NCI-H69 (cell line): Measurements from ENCODE around the gene SORD.
"Not testable (repeated sequence)": the region's sequence is repeated elsewhere in the genome, so short reads cannot be mapped to it uniquely, and the experiment has no call there.

Experiments used
- DNase-seq: peaks from one replicate; lab custom pipeline; 2025; lab: John Stamatoyannopoulos, UW

Gene SORD

DNA sequence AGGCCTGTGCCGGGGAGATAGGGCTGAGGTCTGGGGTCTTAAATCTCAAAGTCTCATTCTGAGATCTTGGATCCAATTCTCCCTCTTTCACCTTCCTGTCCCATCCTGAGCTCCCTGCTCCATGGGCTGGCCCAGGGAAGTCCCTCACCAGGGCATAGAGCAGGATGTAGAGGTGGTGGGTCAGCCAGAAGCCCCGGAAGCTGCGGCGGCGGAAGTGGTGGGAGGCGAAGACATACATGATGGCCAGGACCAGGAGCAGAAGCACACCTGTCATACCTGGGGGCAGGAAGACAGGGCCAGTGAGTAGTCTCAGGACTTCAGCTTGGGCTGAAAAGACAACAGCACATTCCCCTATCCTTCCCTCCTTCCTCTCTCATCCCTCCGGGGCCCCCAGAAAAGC lies 74.5 kb downstream of the SORD start:
- no peak for DNase-seq

DNA sequence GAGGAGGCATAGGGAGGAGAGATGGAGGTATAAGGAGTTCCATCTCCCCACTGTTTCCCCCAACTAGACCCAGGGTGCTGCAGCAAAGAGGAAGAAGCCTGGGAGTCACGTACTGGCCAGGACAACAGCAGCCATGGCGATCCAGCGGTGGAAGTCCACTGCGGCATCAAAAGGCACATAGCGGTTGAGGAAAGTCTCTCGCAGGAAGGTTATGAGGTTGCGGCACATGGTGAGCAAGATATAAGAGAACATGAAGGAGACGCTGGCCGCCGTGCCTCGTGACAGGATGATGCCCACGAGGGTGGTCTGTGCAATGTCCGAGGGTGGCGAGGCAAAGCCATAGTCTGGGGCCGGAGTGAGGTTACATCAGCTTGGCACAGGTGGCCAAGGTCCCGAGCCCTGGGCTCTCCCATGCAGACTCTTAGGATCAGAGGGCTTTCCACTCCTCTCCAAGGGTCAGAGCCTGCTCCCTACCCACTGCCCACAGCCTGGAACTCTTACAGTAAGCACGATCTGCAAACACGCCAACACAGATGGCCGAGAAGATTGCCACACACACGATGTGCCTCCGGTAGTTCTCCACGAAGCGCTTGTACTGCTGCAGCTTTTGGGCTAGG lies 76.7 kb downstream of the SORD start:
- DNase-seq, result no peak

DNA sequence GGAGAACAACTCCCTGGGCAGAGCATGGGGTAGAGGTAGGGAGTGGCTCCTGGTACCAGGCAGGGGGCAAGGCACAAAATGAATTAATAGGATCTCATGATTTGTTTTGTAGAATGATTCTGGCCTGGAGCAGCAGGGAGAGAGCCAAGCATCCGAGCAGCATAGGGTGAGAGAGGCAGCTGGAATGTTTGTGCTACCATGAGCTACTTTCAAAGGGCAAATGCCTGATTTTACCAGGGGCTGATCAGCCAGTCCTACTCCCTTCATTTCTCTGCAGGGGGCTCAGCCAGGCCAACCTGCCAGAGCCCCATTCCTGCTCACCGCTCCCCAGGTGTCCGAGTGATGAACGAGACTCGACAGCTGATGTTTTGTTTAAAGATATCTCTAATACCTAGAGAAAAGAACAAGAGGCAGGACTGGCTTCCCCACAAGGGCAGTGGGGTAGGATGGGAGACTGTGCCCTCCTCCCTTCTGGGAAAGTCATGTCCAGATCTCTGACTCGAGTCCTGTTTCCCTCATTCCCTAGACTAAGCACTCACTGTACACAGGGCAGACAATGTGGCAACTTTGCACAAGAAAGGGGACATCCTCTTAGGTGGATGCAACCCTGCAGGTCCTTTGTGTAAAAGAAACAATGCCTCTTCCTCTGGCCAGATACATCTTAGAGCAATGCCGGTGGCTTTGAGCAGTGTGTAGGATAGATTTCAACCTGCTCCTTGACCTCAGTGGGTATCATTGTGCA lies 78.1 kb downstream of the SORD start:
- DNase-seq, result peak; percentile 55

DNA sequence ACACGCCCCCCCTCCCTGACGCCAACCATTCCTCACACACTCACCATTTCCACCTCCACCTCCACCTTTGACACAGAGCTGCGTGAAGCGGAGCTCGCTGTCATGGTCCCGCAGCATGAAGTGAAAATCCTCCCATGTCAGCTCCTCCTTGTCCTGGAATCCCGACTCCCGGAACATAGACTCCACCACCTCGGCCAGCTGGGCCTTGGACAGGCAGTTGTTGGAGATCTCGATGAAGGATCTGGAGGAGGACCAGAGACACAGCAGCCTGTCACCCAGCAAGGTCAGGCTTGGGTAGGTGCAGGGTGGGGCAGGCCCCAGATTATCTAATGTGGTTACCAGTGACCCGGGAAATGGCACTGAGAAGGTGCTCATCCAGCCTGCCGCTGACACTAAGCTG lies 78.8 kb downstream of the SORD start:
- no peak for DNase-seq

DNA sequence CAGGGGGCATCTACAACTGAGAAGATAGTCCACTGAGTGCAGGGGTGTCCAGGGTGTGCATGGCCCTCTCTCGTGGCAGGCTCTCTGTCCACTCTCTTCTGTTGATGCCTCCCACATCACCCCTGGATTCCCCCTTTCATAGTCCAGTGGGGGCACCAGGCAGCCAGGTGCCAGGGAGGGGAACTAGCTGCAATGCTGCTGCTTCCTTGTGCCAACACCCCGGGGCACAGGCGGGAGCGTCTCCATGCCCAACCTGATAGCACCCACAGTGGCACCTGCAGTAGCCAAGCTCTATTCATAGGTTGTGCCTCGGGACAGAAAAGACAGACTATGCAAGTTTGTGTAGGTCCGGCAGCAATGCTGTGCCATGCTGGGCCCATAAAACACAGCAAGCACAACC lies 79.2 kb downstream of the SORD start:
- DNase-seq, result no peak

DNA sequence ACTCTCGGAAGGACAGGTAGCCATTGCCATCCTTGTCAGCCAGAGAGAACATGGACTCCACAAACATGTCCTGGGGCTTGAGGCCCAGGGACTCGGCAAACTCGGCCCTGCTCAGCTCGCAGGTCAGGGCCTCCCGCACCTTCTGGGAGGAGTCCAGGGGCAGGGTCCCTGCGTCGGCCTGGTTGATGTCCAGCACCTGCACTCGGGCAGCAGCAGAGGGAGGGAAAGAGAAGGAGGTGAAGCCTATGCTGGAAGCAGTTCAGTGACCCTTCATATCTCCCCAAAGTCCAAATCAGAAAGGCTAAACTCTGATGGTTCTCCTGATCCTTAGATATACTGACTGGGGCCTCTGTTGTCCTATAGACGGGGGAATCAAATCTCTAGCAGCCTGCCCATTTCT lies 81.2 kb downstream of the SORD start:
- DNase-seq, result not testable (repeated sequence)

DNA sequence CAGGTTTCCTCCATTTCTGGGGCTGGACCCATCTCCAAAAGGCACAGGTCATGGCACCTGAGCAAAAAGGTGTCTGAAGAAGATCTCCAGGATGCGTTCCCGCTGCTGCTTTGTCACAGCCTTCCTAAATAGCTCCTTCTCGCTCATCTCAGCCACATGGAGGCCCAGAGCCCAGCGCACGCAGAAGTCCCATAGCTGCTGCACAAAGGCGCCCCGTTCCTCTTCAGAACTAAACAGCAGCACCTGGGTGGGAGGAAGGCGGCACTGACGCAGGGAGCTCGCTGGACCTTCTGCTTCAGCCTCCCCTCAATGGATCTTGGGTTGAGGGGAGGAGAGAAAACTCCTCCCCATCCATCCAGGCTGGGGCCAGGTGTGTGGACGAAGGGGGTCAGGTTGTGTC lies 82.6 kb downstream of the SORD start:
- no peak for DNase-seq

DNA sequence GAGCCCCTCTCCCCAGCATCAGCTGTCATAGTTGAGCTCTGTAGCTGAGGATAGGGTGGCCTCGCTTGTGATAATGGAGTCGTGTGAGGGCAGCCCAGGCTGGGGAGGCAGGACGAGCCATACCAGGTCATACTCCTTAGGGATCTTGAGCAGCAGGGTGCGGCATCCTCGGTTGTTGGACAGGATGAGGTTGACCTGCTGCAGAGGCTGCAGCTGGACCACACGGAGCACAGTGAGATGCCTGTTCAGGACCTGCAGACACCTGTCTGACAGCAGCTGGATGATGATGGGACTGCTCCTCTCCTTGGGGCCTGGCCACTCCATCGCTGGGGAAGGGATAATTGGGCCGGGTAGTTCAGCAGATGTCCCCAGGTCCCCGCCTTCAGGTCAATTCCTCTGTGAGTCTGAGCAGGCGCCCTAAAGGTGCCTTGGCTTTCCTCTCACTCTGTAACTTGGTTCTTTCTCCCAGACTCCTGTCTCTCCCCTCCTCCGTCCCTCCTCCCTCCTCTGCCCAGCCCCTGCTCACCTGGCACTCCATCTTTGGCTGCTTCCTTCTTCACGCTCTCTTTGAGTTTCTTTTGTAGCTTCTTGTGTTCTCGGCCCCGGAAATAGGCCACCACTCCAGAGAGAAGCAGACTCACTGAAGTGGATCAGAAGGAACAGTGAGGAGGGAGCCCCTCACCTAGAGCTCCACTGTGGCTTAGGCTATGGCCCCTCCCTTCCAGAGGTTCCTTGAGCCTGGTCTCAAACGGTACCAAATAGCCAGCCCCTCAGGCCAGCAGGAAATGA lies 83.2 kb downstream of the SORD start:
- no peak for DNase-seq

DNA sequence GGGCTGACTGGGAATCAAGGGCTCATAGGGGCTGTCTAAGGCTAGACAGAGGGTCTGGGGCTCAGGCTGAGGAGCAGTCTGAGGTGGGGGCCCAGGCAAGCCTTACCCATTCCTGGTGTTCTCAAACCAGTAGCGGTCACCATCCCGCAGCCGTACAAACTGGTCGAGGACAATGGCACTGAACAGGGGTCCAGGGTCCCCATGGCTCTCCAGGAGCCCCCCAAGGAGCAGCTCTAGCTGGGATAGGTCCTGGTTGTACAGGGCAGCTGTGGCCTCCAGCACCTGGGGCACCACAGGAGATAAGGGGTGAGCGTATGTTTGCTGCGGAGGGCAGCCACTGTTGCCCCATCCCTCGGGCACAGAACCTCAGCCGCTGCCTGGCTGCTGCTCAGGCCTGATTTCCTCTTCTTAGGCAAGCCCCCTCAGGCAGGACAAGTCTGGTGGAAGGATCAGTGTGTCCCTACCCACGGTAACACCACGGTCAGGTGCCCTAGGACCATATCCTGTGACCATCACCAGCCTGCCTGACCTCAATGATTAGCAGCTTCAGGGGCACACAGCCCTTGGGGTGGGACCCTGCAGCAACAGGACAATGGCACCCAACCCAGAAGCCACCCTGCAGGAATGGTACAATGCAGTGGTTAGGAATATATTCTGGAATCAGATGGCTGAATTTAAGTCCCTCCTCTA lies 85.1 kb downstream of the SORD start:
- DNase-seq, result no peak

DNA sequence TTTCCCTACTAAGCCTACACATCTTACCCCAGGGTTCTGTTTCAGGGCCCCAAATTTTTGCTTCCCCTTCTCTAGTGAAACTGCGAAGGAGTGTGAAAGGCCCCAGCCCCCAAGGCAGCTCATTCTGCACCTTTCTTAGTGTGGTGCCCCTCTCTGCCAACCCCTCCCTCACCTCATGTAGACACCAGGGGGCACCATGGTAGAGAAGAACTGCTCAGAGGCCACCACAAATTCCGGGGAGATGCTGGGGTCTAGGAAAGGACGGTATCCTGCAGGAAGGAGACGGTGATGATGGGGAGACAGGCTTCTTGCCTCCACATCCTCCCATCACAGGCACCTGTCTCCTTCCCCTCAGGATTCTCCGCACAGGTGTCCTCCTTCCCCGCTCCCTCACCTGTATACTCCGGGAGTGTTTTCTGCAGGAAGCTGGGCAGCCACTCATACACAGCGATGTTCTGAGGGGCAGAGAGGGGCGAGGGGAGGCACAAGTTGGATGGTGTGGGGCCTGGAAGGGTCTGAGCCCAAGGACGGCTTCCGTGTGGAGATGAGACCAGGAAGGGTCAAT lies 87.3 kb downstream of the SORD start:
- no peak for DNase-seq

DNA sequence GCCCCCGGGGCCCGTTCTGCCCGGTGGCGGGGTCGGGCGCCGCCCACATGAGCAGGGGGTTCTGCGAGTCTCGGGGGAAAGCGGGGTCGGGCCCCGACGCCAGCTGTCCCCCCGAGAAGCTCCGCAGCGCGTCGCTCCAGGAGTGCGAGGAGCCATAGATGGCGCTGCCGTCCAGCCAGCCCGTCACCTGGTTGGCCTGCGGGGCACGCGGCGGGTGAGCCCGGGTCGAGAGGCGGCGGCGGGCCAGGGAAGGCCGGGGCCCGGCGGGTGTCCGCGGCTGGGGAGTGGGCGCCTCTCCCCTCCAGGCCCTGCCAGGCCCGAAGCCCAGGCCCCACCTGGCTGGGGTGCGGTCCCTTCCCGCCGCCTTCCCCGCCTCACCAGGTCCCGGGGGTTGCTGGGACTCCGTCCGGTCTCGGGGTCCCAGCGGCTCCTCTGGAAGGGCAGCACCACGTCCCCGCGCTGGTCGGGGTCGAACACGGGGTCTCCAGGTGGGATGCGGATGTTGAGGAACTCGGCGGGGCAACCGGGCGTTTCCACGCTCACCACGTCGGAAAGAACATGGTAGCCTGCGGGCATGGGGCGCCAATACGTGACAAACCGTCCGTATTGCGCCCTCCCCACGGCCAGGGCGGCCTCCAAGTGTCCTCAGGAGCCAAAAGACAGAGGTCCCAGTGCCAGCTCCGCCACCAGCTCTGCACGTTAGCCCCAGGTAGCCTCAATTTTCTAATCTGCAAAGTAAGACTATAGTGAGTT lies 88.6 kb downstream of the SORD start:
- no peak for DNase-seq

DNA sequence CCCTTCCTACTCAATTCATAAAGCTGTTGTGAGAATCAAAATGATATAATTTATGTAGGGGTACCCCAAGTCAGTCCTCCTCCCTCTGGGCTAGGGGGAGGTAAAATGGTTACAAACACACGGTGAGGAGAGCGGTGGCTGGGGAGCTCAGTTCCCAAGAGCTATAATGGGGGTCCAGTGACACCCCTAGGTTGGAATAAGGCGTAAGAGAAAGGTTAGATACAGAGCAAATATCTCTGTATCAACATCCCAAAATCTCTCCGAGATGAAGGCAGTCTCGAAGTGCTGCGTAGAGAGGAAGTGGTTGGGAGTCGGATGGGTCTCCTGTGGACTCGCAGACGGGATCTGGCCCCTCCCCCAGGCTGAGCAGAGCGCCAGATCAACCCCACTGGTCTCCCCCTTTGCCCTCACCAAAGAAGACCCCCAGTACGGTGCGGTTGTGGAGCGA lies 89.2 kb downstream of the SORD start:
- peak; percentile 39 for DNase-seq

DNA sequence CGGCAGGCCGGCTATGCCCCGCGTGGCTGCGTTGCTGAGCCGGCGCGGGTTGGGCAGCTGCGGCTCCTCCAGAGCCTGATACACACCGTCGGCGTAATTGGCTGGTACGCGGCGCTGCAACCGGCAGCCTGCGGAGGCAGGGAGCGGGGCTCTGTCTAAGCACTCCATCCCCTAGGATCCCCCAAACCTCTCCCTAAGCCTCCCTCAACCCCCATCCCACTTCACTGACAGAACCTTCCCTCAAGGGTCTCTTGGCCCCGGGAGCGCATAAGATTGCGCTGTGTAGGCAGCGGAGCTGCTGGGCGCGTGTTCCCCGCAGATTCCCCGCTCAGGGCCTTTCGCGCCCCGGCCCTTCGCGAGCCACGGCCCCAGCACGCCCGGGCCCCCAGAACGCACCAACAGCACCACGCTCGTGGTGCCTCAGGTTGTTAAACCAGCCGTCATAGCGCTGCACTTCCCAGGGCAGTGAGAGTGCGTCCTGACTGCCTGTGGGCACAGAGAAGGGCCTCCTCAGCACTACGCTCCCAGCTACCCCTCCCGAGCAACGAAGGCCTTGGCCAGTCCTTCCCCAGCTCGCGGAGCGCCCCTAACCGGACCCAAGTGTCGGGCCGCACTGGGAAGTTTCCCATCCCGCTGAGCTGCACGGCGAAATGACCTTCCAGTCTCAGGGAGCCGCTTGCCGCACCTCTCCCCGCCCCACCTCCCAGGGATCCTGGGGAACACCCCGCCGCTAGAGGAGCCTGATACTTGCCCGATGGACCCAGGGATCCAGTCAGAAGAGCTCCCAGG lies 89.8 kb downstream of the SORD start:
- DNase-seq, result peak; percentile 39

DNA sequence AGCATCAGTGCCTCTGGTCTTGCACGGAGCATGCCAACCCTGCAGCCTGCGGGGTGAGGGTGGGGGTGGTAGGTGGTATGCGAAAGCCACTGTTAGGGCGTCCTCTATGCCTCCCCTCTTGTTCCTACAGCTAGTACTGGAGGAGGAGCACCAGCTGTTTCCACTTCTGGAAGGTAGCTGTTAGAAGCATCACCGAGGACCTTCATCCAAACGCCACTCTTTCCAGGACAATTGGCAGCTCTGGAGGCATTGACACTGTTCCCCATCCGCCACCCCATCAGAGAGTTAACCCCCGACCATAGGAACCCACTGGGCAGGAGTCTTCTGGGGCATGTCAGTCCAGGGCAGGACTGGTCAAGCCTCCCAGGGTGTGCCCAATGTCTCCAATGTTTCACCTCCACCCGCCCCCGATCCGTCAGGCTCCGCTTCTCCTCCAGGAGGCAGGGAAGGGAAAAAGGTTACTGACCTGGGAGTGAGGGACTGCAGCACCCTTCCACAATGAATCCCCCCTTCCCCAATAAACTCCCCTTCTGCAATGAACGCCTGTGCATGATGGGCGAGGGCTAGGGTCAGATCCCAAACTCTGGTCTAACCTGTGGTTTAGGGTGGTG lies 90.5 kb downstream of the SORD start:
- DNase-seq, result no peak

DNA sequence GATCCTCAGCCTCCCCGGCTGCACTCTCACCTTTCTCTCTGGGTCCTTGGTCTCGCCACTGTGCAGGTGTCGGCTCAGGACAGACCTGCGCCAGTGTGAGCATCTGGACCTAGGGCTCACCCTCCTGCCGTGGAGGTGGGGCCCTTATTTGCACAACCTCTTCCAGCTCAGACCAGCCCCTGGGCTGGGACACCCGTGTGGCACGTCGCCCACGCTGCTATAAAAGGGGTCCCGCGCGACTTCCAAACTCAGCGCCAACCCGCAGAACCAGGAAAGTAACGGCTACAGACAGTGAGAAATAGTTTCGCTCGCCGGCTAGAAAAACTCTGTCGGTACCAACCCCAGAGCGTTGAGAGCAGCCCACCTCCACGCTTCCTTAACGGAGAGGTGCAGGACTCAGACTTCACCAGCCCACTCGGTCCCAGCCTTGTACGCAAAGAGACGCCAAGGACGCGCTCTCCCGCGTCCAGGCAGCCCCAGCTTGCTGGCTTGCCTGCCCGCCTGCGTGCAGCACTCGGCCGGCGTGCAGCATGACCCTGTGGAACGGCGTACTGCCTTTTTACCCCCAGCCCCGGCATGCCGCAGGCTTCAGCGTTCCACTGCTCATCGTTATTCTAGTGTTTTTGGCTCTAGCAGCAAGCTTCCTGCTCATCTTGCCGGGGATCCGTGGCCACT lies 91.2 kb downstream of the SORD start, which contains the start of the genes DUOX2 and DUOXA2:
TSS of gene DUOX2 (minus strand) at position 97 of the 675 bp plus-strand sequence. CDS start 761 bp downstream, outside the sequence.
TSS of gene DUOXA2 (plus strand) at position 251 of the 675 bp plus-strand sequence. CDS start at position 531, 280 bp downstream.
- DNase-seq, result peak; percentile 24

DNA sequence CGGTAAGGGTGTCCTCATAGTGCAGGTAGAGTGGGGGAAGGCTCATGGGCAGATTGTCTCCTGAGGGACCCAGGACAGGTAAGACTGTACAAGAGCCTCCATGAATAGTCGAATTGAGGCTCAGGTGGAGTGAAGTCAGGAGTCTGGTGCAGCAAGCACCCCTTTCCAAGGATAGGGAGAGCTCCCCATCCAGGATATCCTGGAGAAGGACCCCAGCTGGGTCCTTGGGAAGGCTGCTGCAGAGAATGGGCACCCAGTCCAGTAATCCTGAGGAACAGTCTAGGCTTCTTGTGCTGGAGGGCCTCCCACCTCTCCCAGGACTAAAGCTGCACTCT lies 91.7 kb downstream of the SORD start:
- no peak for DNase-seq

DNA sequence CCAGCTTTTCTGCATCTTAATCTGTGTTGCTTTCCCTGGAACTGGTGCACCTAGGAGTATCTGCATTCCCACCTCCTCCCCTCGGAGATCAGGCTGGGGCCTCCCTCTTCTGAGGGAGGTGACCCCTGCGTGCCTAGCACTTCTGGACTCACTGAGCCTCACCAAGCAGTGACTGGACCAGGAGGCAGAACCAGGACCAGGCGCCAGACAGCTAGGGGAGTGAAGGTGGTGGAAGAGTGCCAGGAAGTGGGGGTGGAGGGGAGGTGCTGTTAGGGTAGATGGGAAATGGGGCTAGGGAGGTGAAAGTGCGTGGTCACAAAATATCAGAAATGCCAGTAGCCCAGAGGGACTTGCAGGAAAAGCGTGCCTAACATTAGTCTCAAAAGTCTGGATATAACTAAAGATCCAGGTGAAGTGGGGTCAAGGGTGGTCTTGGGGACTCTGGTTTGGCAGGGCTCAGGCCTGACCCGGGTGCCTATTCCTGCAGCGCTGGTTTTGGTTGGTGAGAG lies 92.4 kb downstream of the SORD start:
- no peak for DNase-seq

DNA sequence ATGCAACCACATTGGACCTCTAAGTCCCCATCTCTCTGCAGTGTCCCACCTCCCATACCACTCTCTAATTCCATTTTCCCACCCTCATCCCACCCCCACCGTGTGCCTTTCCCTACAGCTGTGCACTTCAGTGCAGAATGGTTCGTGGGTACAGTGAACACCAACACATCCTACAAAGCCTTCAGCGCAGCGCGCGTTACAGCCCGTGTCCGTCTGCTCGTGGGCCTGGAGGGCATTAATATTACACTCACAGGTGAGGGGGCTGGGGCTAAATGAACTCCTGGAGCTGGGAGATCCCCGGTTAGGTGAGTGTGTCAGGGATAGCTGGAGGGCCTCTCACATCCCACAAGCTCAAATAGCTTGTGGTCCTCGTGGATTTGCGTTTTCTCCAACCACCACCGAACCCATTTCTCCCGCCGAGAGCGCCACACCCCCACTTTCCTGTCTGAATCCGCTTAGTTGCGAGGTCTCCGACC lies 93.0 kb downstream of the SORD start:
- DNase-seq, result no peak
